ENCODE data around the gene C4orf46.

C4orf46 gene

DNA sequence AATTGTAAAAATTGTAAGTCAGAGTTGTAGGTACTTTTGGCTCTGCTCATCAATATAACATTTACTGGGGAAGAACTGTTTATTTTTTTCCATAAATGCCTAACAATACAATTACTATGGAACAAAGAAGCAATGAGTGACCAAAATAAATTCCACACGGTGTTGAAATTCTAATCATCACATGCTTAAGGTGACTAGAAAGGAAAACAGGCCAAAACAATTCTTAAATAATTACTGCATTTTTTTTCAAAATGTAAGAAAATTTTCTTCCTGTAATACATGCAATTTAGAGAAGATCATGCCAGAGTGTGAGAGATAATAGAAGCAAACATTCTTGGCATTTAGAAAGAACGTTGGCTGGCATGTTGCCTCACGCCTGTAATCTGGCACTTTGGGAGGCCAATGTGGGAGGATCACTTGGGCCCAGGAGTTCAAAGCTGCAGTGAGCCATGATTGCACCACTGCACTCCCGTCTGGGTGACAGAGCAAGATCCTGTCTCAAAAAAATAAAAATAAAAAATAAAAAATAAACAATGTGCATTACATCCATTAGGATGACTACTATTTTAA lies 22.5 kb downstream of the C4orf46 start:
- no peak for DNase-seq

DNA sequence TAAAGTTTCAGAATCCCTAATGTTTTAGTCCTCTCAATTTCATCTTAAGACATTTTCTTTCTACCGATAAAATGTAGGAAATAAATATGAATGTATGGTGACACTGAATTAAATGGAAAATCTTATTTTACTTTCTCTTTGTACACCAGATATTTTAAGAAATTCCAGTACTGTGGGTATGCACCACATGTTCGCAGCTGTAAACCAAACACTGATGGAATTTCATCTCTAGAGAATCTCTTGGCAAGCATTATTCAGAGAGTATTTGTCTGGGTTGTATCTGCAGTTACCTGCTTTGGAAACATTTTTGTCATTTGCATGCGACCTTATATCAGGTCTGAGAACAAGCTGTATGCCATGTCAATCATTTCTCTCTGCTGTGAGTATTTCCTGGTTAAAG lies 26.9 kb downstream of the C4orf46 start:
- no peak for DNase-seq

DNA sequence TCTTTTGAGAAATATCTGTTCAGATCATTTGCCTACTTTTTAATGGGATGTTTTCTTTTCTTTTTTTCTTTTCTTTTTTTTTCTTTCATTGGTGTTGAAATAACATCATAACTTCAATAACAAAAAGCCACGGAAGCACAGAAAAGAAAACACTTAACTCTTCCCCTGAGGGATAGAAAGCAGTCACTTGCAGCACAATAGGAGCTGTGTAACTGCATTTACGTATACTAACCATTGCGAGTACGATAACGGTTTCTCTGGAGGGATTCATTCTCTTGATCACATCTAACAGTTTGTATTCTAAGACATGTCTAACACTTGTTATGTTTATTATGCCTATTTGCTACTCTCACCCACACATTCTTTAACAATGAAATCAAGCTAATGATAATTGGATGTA lies 27.3 kb downstream of the C4orf46 start:
- DNase-seq = no peak

DNA sequence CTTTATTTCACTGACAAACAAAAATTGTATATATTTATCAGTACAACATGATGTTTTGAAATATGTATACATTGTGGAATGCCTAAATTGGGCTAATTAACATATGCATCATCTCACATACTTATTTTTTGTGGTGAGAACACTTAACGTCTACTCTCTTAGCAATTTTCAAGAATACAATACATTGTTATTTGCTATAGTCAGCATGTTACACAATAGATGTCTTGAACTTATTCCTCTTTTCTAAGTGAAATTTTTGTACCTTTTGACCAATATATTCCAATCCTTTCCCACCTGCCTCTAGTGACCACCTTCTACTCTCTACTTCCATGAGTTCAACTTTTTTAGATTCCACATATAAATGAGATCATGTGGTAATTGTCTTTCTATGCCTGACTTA lies 35.1 kb downstream of the C4orf46 start:
- no peak for DNase-seq

DNA sequence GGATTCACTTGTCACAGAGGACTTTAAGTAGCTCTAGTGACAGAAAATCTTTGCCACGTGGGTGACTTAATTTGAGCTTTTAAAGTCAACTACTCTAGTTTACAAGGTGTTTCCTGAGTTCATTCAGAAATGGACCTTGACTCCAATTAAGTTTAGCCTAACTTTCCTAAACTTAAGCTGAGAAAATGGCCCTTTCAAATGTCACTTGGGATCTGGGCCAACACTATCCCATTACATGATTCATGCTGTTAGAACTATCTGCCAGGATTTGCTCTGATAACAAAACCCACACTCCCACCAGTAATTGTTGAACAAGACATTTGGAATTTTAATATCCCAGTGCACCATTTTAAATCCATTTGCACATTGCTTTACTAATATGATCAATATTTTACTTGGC lies 40.8 kb downstream of the C4orf46 start:
- no peak for DNase-seq

DNA sequence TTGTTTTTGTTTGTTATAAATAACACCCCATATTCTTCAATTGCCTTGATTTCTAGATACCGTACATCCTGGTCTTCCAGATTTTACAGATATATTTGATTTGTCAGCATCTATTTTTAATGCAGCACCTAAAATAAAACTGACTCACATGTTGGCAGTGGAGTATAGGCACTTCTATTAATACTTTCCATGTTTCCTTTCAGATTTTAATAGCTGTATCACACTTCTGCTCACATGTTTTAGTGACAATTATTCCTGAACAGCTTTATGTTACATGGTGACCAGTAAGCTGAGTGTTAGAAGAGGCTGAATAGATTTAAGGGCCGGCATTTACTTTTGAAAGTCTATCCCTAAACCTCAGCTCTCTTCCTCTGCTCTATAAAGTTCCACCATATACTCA lies 46.1 kb downstream of the C4orf46 start:
- no peak for DNase-seq

DNA sequence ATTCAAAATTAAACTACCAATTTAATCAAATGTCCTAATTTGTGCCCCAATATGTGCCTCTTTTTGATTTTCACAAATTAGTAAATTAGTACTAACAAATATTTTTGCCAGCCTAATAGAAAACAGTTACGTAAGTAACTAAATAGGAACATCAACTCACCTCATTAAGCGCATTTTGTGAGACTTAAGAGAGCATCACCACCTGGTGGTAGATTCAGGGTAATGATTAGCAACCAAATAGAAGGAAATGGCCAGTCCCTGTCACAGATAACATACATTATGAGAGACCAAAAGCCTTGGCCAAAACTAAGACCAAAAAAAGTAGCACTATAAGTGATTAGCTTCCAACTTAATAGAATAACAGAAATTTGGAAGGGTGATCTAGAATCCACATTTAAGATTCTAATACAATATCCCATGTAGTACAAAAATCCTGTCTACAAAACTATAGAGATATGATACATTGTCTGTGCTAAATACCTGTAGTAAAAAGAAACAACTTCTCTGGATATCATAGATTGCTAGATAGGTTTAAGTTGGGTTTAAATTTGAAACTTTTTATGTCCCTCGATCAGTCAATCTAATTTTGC lies 46.7 kb downstream of the C4orf46 start:
- no peak for DNase-seq

DNA sequence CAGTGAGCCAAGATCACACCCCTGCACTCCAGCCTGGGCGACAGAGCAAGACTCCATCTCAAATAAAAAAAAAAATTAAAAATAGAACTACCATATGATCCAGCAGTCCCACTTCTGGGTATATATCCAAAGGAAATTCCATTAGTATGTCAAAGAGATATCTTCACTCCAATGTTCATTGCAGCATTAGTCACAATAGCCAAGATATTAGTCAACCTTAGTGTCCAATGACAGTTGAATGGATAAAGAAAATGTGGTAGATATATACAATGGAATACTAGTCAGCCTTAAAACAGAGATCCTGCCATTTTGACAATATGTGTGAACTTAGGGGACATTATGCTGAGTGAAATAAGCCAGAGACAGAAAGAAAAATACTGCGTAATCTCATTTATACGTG lies 49.4 kb downstream of the C4orf46 start:
- DNase-seq = no peak

DNA sequence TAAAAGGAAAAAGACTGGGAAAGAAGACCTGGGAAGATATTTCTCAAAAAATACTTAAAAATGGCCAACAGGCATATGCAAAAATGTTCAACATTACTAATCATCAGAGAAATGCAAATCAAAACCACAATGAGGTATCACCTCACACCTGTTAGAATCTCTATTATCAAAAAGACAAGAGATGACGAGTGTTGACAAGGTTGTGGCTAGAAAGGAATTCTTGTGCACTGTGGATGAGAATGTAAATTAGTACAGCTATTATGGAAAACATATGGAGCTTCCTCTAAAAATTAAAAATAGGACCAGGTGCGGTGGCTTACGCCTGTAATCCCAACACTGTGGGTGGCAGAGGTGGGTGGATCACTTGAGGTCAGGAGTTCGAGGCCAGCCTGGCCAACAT lies 50.0 kb downstream of the C4orf46 start:
- DNase-seq = no peak

DNA sequence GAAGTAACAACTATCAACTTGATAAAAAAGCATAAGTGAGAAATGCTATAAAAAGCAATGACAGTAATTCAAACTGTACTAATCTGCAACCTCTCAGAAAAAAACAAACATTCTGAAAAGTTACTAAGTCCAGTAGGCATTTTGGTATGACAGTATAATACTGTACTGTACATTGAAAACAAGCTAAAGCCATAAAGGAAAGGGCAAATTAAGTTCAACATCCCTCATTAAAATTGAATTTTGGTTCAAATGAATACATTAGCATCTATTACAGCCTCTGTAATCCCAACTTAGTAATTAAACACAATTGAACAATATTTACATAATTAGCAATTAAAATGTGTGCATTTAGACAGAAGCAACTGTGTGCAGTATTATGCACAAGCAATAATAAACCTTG lies 53.7 kb downstream of the C4orf46 start:
- DNase-seq = no peak

Data from stimulated activated naive CD4-positive, alpha-beta T cell treated with Interleukin-2 at 50 U/mL for 16 hours (primary cell).